ENCODE measurements around the gene NANOG.
"Not testable (repeated sequence)": the region's sequence is repeated elsewhere in the genome, so short reads cannot be mapped to it uniquely, and the experiment has no call there.

The NANOG gene

DNA sequence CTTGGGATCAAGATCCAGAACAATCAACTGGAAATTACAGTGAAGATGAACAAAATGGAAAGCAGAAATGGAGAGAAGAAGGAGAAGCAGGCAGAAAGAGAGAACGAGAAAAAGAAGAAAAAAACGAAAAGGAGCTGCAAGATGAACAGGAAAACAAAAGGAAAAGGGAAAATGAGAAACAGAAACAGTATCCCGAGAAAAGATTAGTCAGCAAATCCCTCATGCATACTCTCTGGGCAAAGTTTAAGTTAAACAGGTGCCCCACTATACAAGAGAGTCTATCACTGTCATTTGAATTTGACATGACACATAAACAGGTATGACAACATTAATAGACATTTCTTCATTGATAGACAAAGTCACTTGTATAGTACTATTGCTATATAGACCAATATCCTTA is 19.2 kb upstream of the NANOG start:
- H3K27me3 ChIP-seq (ENCODE audit: insufficient read depth, low read length), result no peaks in the 10 kb centered on the region
- no peak overlapping the region for H2AFZ ChIP-seq (ENCODE audit: low read length, unreplicated experiment)
- H3K4me3 ChIP-seq (ENCODE audit: low read depth, low read length), result no peak overlapping the region
- H3K79me2 ChIP-seq (ENCODE audit: control insufficient read depth, insufficient read depth, low read length, unreplicated experiment), result no peaks in the 10 kb centered on the region
- no peaks in the 10 kb centered on the region for H3K4me1 ChIP-seq (ENCODE audit: control insufficient read depth, insufficient read depth, low read length, unreplicated experiment)
- no peak overlapping the region for H3K27ac ChIP-seq (ENCODE audit: low read depth, low read length)
- no peaks in the 10 kb centered on the region for H3K36me3 ChIP-seq (ENCODE audit: insufficient read depth, low read length)

DNA sequence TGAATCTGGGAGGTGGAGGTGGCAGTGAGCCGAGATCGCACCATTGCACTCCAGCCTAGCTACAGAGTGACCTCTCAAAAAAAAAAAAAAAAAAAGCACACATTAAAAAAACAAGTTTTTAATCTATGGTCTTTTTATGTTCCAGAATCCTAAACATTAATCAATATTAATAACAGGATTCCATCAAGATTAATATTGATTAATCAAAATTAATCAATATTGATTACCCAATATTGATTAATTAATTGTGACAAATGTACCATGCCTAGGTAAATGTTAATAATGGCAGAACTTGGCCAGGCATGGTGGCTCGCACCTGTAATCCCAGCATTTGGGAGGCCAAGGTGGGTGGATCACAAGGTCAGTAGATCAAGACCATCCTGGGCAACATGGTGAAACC is 7.9 kb upstream of the NANOG start:
- Histone ChIP-seq H3K4me1 (ENCODE audit: control insufficient read depth, insufficient read depth, low read length, unreplicated experiment) (no peaks in the 10 kb centered on the region), H3K27me3 (ENCODE audit: insufficient read depth, low read length) (peaks cover 8% of the 10 kb centered on the region; the same call in 1 of the 2 replicates), H3K36me3 (ENCODE audit: insufficient read depth, low read length) (no peaks in the 10 kb centered on the region), H3K4me3 (ENCODE audit: low read depth, low read length) (no peak overlapping the region), H3K79me2 (ENCODE audit: control insufficient read depth, insufficient read depth, low read length, unreplicated experiment) (no peaks in the 10 kb centered on the region), H3K27ac (ENCODE audit: low read depth, low read length) (no peak overlapping the region), H2AFZ (ENCODE audit: low read length, unreplicated experiment) (no peak overlapping the region)

- H3K4me1 ChIP-seq (ENCODE audit: control insufficient read depth, insufficient read depth, low read length, unreplicated experiment), result no peaks in the 10 kb centered on the region
- no peak overlapping the region for H3K27ac ChIP-seq (ENCODE audit: low read depth, low read length)
- no peak overlapping the region for H2AFZ ChIP-seq (ENCODE audit: low read length, unreplicated experiment)
- peaks cover 15% of the 10 kb centered on the region for H3K27me3 ChIP-seq (ENCODE audit: insufficient read depth, low read length)
- H3K4me3 ChIP-seq (ENCODE audit: low read depth, low read length), result no peak overlapping the region
- no peaks in the 10 kb centered on the region for H3K79me2 ChIP-seq (ENCODE audit: control insufficient read depth, insufficient read depth, low read length, unreplicated experiment)
- no peaks in the 10 kb centered on the region for H3K36me3 ChIP-seq (ENCODE audit: insufficient read depth, low read length)
Measured at GRCh38 chr12:7782055-7782454, 7.1 kb upstream of the NANOG start.

GRCh38 chr12:7783433-7783832 is 5.8 kb upstream of the NANOG start:
- not testable (repeated sequence) for H3K4me1 ChIP-seq (ENCODE audit: control insufficient read depth, insufficient read depth, low read length, unreplicated experiment); H3K36me3 ChIP-seq (ENCODE audit: insufficient read depth, low read length); H2AFZ ChIP-seq (ENCODE audit: low read length, unreplicated experiment); H3K79me2 ChIP-seq (ENCODE audit: control insufficient read depth, insufficient read depth, low read length, unreplicated experiment); H3K27ac ChIP-seq (ENCODE audit: low read depth, low read length); H3K4me3 ChIP-seq (ENCODE audit: low read depth, low read length)
- peaks cover 29% of the 10 kb centered on the region for H3K27me3 ChIP-seq (ENCODE audit: insufficient read depth, low read length)

DNA sequence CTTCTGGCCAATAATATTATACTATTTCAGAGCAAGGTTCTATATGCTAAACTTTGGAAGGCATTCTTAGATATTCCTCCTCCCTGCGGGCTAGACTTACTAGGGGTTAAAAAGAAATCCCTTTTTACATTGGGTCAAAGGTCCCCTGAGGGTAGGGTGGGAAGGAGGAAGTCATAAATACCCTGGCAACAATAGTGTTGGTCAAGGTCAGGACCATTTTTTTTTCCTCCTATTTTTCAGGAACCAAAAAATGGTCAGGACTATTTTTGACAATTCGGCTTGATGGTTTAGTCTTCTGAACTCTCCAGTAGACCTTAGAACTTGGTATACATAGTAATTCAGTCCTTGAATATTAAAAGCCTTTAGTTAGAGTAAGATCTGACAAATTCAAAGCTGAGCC is 4.5 kb upstream of the NANOG start:
- H3K4me3 ChIP-seq (ENCODE audit: low read depth, low read length), result no peak overlapping the region
- H3K27ac ChIP-seq (ENCODE audit: low read depth, low read length), result no peak overlapping the region
- peaks cover 38% of the 10 kb centered on the region for H3K27me3 ChIP-seq (ENCODE audit: insufficient read depth, low read length)
- no peaks in the 10 kb centered on the region for H3K79me2 ChIP-seq (ENCODE audit: control insufficient read depth, insufficient read depth, low read length, unreplicated experiment)
- H3K36me3 ChIP-seq (ENCODE audit: insufficient read depth, low read length), result no peaks in the 10 kb centered on the region
- H3K4me1 ChIP-seq (ENCODE audit: control insufficient read depth, insufficient read depth, low read length, unreplicated experiment), result no peaks in the 10 kb centered on the region
- no peak overlapping the region for H2AFZ ChIP-seq (ENCODE audit: low read length, unreplicated experiment)

- Histone ChIP-seq H3K4me3 (ENCODE audit: low read depth, low read length) (peak overlapping the region; percentile 18; the same call in 1 of the 2 replicates), H3K79me2 (ENCODE audit: control insufficient read depth, insufficient read depth, low read length, unreplicated experiment) (no peaks in the 10 kb centered on the region), H3K4me1 (ENCODE audit: control insufficient read depth, insufficient read depth, low read length, unreplicated experiment) (no peaks in the 10 kb centered on the region), H3K27me3 (ENCODE audit: insufficient read depth, low read length) (peaks cover 52% of the 10 kb centered on the region), H3K27ac (ENCODE audit: low read depth, low read length) (no peak overlapping the region), H3K36me3 (ENCODE audit: insufficient read depth, low read length) (no peaks in the 10 kb centered on the region), H2AFZ (ENCODE audit: low read length, unreplicated experiment) (no peak overlapping the region)
Measured at GRCh38 chr12:7787574-7788293, 1.5 kb upstream of the NANOG start.

DNA sequence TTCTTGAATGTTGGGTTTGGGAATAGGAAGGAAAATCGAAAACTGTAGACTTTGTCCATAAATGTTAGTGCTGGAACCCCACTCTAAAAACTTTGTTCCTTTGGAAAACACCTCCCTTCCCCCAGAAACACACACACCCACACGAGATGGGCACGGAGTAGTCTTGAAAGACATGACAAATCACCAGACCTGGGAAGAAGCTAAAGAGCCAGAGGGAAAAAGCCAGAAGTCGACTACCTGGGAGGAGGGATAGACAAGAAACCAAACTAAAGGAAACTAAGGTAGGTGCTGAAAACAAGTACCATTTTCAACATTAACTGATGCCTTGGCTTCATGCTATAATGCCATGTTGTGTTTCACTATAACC is 925 bp upstream of the NANOG start:
- Histone ChIP-seq H3K4me1 (ENCODE audit: control insufficient read depth, insufficient read depth, low read length, unreplicated experiment) (no peaks in the 10 kb centered on the region), H3K27ac (ENCODE audit: low read depth, low read length) (no peak overlapping the region), H3K36me3 (ENCODE audit: insufficient read depth, low read length) (no peaks in the 10 kb centered on the region), H3K79me2 (ENCODE audit: control insufficient read depth, insufficient read depth, low read length, unreplicated experiment) (no peaks in the 10 kb centered on the region), H3K4me3 (ENCODE audit: low read depth, low read length) (peak overlapping the region; percentile 18; the same call in 1 of the 2 replicates), H2AFZ (ENCODE audit: low read length, unreplicated experiment) (no peak overlapping the region), H3K27me3 (ENCODE audit: insufficient read depth, low read length) (peaks cover 52% of the 10 kb centered on the region)

GRCh38 chr12:7793211-7793610 is 4.0 kb downstream of the NANOG start:
- H3K79me2 ChIP-seq (ENCODE audit: control insufficient read depth, insufficient read depth, low read length, unreplicated experiment), result no peaks in the 10 kb centered on the region

GRCh38 chr12:7797269-7797668 is 8.1 kb downstream of the NANOG start:
- H2AFZ ChIP-seq (ENCODE audit: low read length, unreplicated experiment); H3K4me3 ChIP-seq (ENCODE audit: low read depth, low read length); H3K4me1 ChIP-seq (ENCODE audit: control insufficient read depth, insufficient read depth, low read length, unreplicated experiment); H3K27me3 ChIP-seq (ENCODE audit: insufficient read depth, low read length); H3K79me2 ChIP-seq (ENCODE audit: control insufficient read depth, insufficient read depth, low read length, unreplicated experiment); H3K27ac ChIP-seq (ENCODE audit: low read depth, low read length); H3K36me3 ChIP-seq (ENCODE audit: insufficient read depth, low read length): not testable (repeated sequence)

More at GRCh38 chr12:7793211-7793610, 4.0 kb downstream of the NANOG start:
- Histone ChIP-seq H3K27ac (ENCODE audit: low read depth, low read length) (no peak overlapping the region), H3K27me3 (ENCODE audit: insufficient read depth, low read length) (peaks cover 25% of the 10 kb centered on the region), H3K36me3 (ENCODE audit: insufficient read depth, low read length) (no peaks in the 10 kb centered on the region), H3K4me1 (ENCODE audit: control insufficient read depth, insufficient read depth, low read length, unreplicated experiment) (no peaks in the 10 kb centered on the region), H2AFZ (ENCODE audit: low read length, unreplicated experiment) (no peak overlapping the region), H3K4me3 (ENCODE audit: low read depth, low read length) (no peak overlapping the region)

DNA sequence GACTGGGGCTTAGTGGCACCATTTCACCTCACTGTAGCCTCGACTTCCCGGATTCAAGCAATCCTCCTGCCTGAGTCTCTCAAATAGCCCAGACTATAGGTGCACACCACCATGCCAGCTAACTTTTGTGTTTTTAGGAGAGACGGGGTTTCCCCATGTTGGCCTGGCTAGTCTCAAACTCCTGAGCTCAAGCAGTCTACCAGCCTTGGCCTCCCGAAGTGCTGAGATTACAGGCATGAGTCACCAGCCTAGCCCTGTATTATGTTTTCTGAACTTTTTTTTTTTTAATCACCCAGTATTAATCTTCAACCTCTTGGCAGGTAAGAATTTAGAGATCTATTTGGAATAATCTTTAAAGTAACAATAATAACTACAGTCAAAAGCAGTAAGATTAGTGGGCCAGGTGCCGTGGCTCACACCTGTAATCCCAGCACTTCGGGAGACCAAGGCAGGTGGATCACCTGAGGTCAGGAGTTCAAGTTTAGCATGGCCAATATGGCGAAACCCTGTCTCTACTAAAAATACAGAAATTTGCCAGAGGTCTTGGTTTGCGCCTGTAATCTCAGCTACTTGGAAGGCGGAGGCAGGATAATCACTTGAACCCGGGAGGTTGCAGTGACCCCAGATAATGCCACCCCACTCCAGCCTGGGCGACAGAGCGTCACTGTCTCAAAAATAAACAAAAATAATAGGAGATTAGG is 8.6 kb downstream of the NANOG start:
- Histone ChIP-seq H3K36me3 (ENCODE audit: insufficient read depth, low read length) (no peaks in the 10 kb centered on the region), H3K27ac (ENCODE audit: low read depth, low read length) (no peak overlapping the region), H3K4me3 (ENCODE audit: low read depth, low read length) (no peak overlapping the region), H3K4me1 (ENCODE audit: control insufficient read depth, insufficient read depth, low read length, unreplicated experiment) (no peaks in the 10 kb centered on the region), H2AFZ (ENCODE audit: low read length, unreplicated experiment) (no peak overlapping the region), H3K79me2 (ENCODE audit: control insufficient read depth, insufficient read depth, low read length, unreplicated experiment) (no peaks in the 10 kb centered on the region), H3K27me3 (ENCODE audit: insufficient read depth, low read length) (no peaks in the 10 kb centered on the region)

GRCh38 chr12:7798750-7799308 is 9.6 kb downstream of the NANOG start:
- not testable (repeated sequence) for H3K4me1 ChIP-seq (ENCODE audit: control insufficient read depth, insufficient read depth, low read length, unreplicated experiment); H2AFZ ChIP-seq (ENCODE audit: low read length, unreplicated experiment); H3K27me3 ChIP-seq (ENCODE audit: insufficient read depth, low read length); H3K4me3 ChIP-seq (ENCODE audit: low read depth, low read length); H3K27ac ChIP-seq (ENCODE audit: low read depth, low read length); H3K79me2 ChIP-seq (ENCODE audit: control insufficient read depth, insufficient read depth, low read length, unreplicated experiment); H3K36me3 ChIP-seq (ENCODE audit: insufficient read depth, low read length)

Measured in ACC112 (cell line).